Measurements from ENCODE around the gene EYS. TPM values are rescaled to one million over a fixed set of nuclear protein-coding genes. Genes with fewer than 3 reads are reported as not detected.

The EYS gene
- total RNA-seq, 6 experiments from 2014 or later, result 0.18 TPM; not detected in 5

DNA sequence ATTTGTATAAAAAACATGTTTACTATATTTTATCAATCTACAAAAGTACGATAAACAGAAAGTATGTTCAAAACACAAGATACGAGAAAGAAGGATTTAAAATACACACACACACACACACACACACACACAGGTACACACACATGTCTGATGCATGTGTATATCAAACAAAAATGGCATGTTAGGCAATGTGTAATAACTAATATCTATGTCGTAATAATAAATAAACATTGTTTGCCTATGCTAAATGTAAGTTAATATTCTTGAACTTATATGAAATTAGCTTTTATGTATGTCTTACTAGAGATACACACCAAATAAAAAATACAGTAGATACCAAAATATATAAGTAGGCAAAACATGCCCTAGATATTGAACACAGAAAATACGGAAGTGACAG lies 894.9 kb downstream of the EYS start:
- TF ChIP-seq, protein P1, sequence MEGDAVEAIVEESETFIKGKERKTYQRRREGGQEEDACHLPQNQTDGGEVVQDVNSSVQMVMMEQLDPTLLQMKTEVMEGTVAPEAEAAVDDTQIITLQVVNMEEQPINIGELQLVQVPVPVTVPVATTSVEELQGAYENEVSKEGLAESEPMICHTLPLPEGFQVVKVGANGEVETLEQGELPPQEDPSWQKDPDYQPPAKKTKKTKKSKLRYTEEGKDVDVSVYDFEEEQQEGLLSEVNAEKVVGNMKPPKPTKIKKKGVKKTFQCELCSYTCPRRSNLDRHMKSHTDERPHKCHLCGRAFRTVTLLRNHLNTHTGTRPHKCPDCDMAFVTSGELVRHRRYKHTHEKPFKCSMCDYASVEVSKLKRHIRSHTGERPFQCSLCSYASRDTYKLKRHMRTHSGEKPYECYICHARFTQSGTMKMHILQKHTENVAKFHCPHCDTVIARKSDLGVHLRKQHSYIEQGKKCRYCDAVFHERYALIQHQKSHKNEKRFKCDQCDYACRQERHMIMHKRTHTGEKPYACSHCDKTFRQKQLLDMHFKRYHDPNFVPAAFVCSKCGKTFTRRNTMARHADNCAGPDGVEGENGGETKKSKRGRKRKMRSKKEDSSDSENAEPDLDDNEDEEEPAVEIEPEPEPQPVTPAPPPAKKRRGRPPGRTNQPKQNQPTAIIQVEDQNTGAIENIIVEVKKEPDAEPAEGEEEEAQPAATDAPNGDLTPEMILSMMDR (IDR thresholded peaks at IDR 0.05), result no peak
- Mint-ChIP-seq H3K9me3 (peaks cover 6% of the 10 kb centered on the region; the same call in 1 of the 2 replicates), H3K27ac (no peak overlapping the region), H3K36me3 (ENCODE audit: low read depth) (no peaks in the 10 kb centered on the region), H3K27me3 (ENCODE audit: insufficient read depth) (no peaks in the 10 kb centered on the region), H3K4me3 (no peak overlapping the region), H3K4me1 (ENCODE audit: low read depth) (no peaks in the 10 kb centered on the region)
- no peak for DNase-seq

DNA sequence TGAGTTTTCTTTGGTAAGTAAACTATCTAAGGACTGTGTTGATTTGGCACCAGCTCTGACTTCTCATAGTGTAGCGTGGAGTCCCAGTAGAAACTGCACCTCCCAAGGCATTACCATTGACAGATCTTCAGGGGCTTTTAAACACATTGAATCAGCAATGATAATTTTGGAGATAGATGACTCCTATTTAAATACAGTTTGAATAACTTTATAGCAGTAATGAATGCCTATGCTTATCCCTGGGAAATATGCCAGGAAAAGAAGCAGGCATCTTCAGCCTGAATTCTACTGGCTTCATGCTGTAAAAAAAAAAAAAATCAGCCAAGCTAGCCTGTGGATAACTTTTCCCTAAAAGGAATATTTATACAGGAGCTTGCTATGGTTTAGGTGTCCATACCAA lies 895.9 kb downstream of the EYS start:
- Mint-ChIP-seq H3K36me3 (ENCODE audit: low read depth) (no peaks in the 10 kb centered on the region), H3K27me3 (ENCODE audit: insufficient read depth) (no peaks in the 10 kb centered on the region), H3K4me3 (no peak overlapping the region), H3K9me3 (peaks cover 6% of the 10 kb centered on the region; the same call in 1 of the 2 replicates), H3K4me1 (ENCODE audit: low read depth) (no peaks in the 10 kb centered on the region), H3K27ac (no peak overlapping the region)
- DNase-seq, result no peak
- TF ChIP-seq, protein P1 (IDR thresholded peaks at IDR 0.05), result no peak

DNA sequence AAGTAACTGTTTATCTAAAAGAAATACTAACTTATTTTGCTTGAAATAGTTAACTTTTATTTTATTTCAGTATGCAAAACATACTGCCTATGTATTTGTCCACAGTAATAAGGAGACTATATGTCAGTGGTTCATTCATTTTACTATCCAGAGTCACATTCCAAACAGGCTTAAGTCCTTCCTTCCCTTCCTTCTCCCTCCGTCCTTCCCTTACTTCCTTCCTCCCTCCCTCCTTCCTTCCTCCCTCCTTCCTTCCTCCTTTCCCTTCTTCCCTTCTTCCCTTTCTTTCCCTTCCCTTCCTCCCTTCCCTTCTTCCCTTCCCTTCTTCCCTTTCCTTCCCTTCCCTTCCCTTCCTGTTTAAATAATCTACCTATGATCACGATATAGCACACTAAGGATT lies 899.2 kb downstream of the EYS start:
- Mint-ChIP-seq H3K27ac (no peak overlapping the region), H3K4me3 (no peak overlapping the region), H3K27me3 (ENCODE audit: insufficient read depth) (no peaks in the 10 kb centered on the region), H3K9me3 (peaks cover 6% of the 10 kb centered on the region; the same call in 1 of the 2 replicates), H3K36me3 (ENCODE audit: low read depth) (no peaks in the 10 kb centered on the region), H3K4me1 (ENCODE audit: low read depth) (no peaks in the 10 kb centered on the region)
- DNase-seq, result no peak
- TF ChIP-seq, protein P1 (IDR thresholded peaks at IDR 0.05), result no peak

DNA sequence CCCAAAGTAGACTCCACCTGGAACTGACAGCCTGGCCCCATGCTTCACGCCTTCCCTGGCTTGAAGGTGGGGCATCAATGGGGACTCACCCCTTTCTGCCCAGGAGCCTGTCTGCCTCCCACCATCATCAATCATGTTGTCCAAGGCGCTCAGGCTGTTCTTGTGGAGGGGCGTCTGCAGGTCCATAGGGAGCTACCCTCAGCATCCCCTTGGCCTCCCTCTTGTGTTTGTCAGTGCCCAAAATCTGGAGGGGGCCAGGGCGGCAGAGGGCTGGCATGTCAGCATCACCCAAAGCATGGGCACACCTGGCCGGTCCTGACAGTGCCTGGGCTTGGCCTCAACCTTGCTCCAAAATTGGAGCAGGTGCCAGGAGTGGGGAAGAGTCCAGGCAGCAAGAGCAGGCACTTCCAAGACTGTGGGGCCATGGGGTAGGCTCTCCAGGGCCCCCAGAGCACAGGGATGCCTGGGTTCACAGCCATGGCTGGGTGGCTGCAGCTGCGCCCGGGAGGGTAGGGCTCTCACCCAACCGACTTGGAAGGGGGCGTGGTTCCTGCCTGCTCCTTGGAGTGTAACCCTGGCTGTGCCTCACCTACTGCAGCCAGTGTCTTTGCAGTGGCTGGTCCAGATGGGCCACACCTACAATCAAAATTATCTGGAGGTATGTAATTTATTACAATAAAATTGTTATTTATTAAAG lies 903.4 kb downstream of the EYS start:
- Mint-ChIP-seq H3K27ac (no peak overlapping the region), H3K27me3 (ENCODE audit: insufficient read depth) (no peaks in the 10 kb centered on the region), H3K4me1 (ENCODE audit: low read depth) (no peaks in the 10 kb centered on the region), H3K36me3 (ENCODE audit: low read depth) (no peaks in the 10 kb centered on the region), H3K4me3 (no peak overlapping the region), H3K9me3 (peaks cover 5% of the 10 kb centered on the region; the same call in 1 of the 2 replicates)
- DNase-seq, result no peak
- TF ChIP-seq, protein P1 (IDR thresholded peaks at IDR 0.05), result no peak

DNA sequence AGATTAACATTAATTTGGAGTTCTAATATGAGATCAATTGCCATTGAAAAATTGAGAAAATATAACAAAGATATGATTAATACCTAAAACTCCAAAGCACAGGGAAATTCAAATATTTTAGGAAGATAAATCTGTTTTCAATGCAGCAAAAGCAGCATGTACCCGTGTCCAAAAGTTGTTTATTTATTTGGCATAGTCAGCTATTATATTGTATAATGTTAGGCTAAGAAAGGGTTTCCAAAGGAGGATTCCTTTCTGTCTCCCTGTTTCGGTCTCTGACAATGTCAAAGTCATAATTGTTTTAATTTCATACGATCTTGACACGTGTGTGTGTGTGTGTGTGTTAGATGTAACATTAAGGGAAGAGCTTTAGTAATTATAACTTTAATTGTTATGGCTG lies 914.5 kb downstream of the EYS start:
- Mint-ChIP-seq H3K9me3 (peaks cover 25% of the 10 kb centered on the region), H3K27me3 (ENCODE audit: insufficient read depth) (no peaks in the 10 kb centered on the region), H3K27ac (no peak overlapping the region), H3K36me3 (ENCODE audit: low read depth) (no peaks in the 10 kb centered on the region), H3K4me1 (ENCODE audit: low read depth) (no peaks in the 10 kb centered on the region), H3K4me3 (no peak overlapping the region)
- no peak for DNase-seq
- TF ChIP-seq, protein P1 (IDR thresholded peaks at IDR 0.05), result no peak

All from HFFc6 (cell line).